IMR-90 (cell line): ENCODE measurements around the gene RARS1. TPM values are rescaled to one million over a fixed set of nuclear protein-coding genes. Genes with fewer than 3 reads are reported as not detected.
A peak's percentile ranks its signal among the peaks of the same experiment; 100 is the strongest.

ENCODE experiments used
- ATAC-seq: fragments of 200-7000 bp; cut with Tn5 transposase; 2 replicates; pipeline ENCODE4 v1.9.1; 2020; ENCODE audit warnings: low read depth, mild to moderate bottlenecking, moderate library complexity
- BruUV-seq: library from RNA; stranded (reverse); fragments of 400-500 nt; replicated peaks from 2 replicates; lab custom pipeline; 2021; lab: Mats Ljungman, UMichigan
- CTCF ChIA-PET: fragments of 300-600 bp; formaldehyde crosslinking; extraction: SDS; loops from one replicate; lab custom pipeline; 2021; ENCODE audit warnings: antibody characterized with exemption; lab: Yijun Ruan, JAX
- POLR2A ChIA-PET: fragments of 300-600 bp; sonication (Branson Sonifier 250); formaldehyde crosslinking; loops from one replicate; lab custom pipeline; 2022; ENCODE audit warnings: antibody characterized with exemption; ENCODE audit not compliant: unreplicated experiment; lab: Charles Lee
- DNase-seq: peaks from one replicate; pipeline ENCODE4 v3.0.0; 2013
- H2AFZ ChIP-seq: replicated peaks from 2 replicates; pipeline ENCODE3; 2013; ENCODE audit warnings: low read length, mild to moderate bottlenecking; ENCODE audit not compliant: poor library complexity
- H2AK5ac ChIP-seq: 2 replicates; pipeline ENCODE4 v1.6.1; 2013; ENCODE audit warnings: low read depth, low read length, inconsistent platforms
- H2AK9ac ChIP-seq: replicated peaks from 2 replicates; pipeline ENCODE3; 2013; ENCODE audit warnings: mild to moderate bottlenecking, low read depth, low read length, moderate library complexity; ENCODE audit not compliant: poor library complexity
- H2BK120ac ChIP-seq: 2 replicates; pipeline ENCODE4 v1.6.1; 2013; ENCODE audit warnings: low read depth, low read length, inconsistent platforms
- H2BK15ac ChIP-seq: 3 replicates; pipeline ENCODE4 v1.6.1; 2013; ENCODE audit warnings: low read depth, low read length, inconsistent platforms
- H2BK20ac ChIP-seq: 2 replicates; pipeline ENCODE4 v1.6.1; 2013; ENCODE audit warnings: low read depth, mild to moderate bottlenecking, inconsistent platforms, low read length, moderate library complexity
- H2BK5ac ChIP-seq: 2 replicates; pipeline ENCODE4 v1.6.1; 2013; ENCODE audit warnings: mild to moderate bottlenecking, low read depth, low read length, inconsistent platforms; ENCODE audit not compliant: poor library complexity, severe bottlenecking
- H3K14ac ChIP-seq: replicated peaks from 2 replicates; pipeline ENCODE4 v1.6.1; 2013; ENCODE audit warnings: low read depth, low read length, inconsistent platforms
- H3K18ac ChIP-seq: 2 replicates; pipeline ENCODE4 v1.6.1; 2013; ENCODE audit warnings: low read depth, low read length, control low read depth
- H3K23ac ChIP-seq: 2 replicates; pipeline ENCODE4 v1.6.1; 2013; ENCODE audit warnings: low read depth, low read length, inconsistent platforms
- H3K27ac ChIP-seq: 2 replicates; pipeline ENCODE4 v1.5.1; 2013; ENCODE audit warnings: mild to moderate bottlenecking, control low read depth, low read length; ENCODE audit not compliant: insufficient read depth
- H3K27me3 ChIP-seq: 2 replicates; pipeline ENCODE4 v1.6.1; 2013; ENCODE audit warnings: low read length; ENCODE audit not compliant: control insufficient read depth, insufficient read depth
- H3K36me3 ChIP-seq: 2 replicates; pipeline ENCODE4 v1.6.1; 2013; ENCODE audit warnings: low read length, mixed read lengths; ENCODE audit not compliant: control insufficient read depth, insufficient read depth
- H3K4ac ChIP-seq: 2 replicates; pipeline ENCODE4 v1.6.1; 2013; ENCODE audit warnings: low read depth, low read length, inconsistent platforms
- H3K4me1 ChIP-seq: 2 replicates; pipeline ENCODE4 v1.6.1; 2013; ENCODE audit warnings: low read length, mixed read lengths; ENCODE audit not compliant: control insufficient read depth, insufficient read depth
- H3K4me2 ChIP-seq: 2 replicates; pipeline ENCODE4 v1.6.1; 2013; ENCODE audit warnings: low read depth, mild to moderate bottlenecking, control low read depth, low read length, moderate library complexity
- H3K4me3 ChIP-seq: 2 replicates; pipeline ENCODE4 v1.5.1; 2013; ENCODE audit warnings: low read depth, mild to moderate bottlenecking, control low read depth, low read length, moderate library complexity; ENCODE audit not compliant: insufficient read depth
- H3K56ac ChIP-seq: 2 replicates; pipeline ENCODE4 v1.6.1; 2013; ENCODE audit warnings: low read length, inconsistent platforms; ENCODE audit not compliant: insufficient read depth; ENCODE audit errors: extremely low read depth
- H3K79me1 ChIP-seq, 2 experiments: 2 replicates each; pipeline ENCODE4 v1.6.1; 2013; ENCODE audit warnings: low read length in 2 of 2, inconsistent platforms in 1 of 2, low read depth in 1 of 2
- H3K9ac ChIP-seq: 2 replicates; pipeline ENCODE4 v1.6.1; 2013; ENCODE audit warnings: low read depth, low read length, control low read depth
- H3K9me1 ChIP-seq: 2 replicates; pipeline ENCODE4 v1.6.1; 2013; ENCODE audit warnings: low read length, inconsistent platforms; ENCODE audit not compliant: insufficient read depth
- H3K9me3 ChIP-seq: 2 replicates; pipeline ENCODE4 v1.6.1; 2013; ENCODE audit warnings: low read length; ENCODE audit not compliant: control insufficient read depth, insufficient read depth
- H4K20me1 ChIP-seq: 2 replicates; pipeline ENCODE4 v1.6.1; 2013; ENCODE audit warnings: low read length, inconsistent platforms; ENCODE audit not compliant: insufficient read depth
- H4K5ac ChIP-seq: 2 replicates; pipeline ENCODE4 v1.6.1; 2013; ENCODE audit warnings: mild to moderate bottlenecking, low read depth, low read length, control low read depth
- H4K8ac ChIP-seq, 2 experiments: 2 replicates each; pipeline ENCODE4 v1.6.1; 2013; ENCODE audit warnings: low read depth in 2 of 2, low read length in 2 of 2, control low read depth in 1 of 2, inconsistent platforms in 1 of 2
- H4K91ac ChIP-seq: 2 replicates; pipeline ENCODE4 v1.6.1; 2013; ENCODE audit warnings: low read depth, low read length, inconsistent platforms; ENCODE audit not compliant: insufficient read depth
- CEBPB ChIP-seq: IDR thresholded peaks from 2 replicates; pipeline ENCODE4 v1.6.1; 2012; ENCODE audit warnings: low read depth, low read length, improper control_type of control experiment
- FOS ChIP-seq: fragments of 150-350 bp; IDR thresholded peaks from 2 replicates; pipeline ENCODE4 v1.6.1; 2016; ENCODE audit warnings: low read depth, low read length
- MAFK ChIP-seq: IDR thresholded peaks from 2 replicates; pipeline ENCODE4 v1.6.1; 2012; ENCODE audit warnings: low read depth, low read length, improper control_type of control experiment
- MAZ ChIP-seq: IDR thresholded peaks from 2 replicates; pipeline ENCODE4 v1.6.1; 2012; ENCODE audit warnings: low read depth, mild to moderate bottlenecking, low read length, improper control_type of control experiment, moderate library complexity, borderline replicate concordance
- MXI1 ChIP-seq: IDR thresholded peaks from 2 replicates; pipeline ENCODE4 v1.6.1; 2012; ENCODE audit warnings: low read depth, mild to moderate bottlenecking, low read length, moderate library complexity, borderline replicate concordance
- NFE2L2 ChIP-seq: fragments of 150-350 bp; IDR thresholded peaks from 2 replicates; pipeline ENCODE4 v1.6.1; 2016; ENCODE audit warnings: low read depth, mild to moderate bottlenecking, low read length
- RFX5 ChIP-seq: IDR thresholded peaks from 2 replicates; pipeline ENCODE4 v1.8.0; 2012; ENCODE audit warnings: low read depth, mild to moderate bottlenecking, low read length, moderate library complexity
- whole genome bisulfite sequencing, 2 experiments: methylation state at CpG; one replicate each; pipeline versions ENCODE4 v1.1.5 to v1.1.7; 2013; ENCODE audit warnings: missing lambda C conversion rate in 2 of 2; ENCODE audit not compliant: insufficient read length in 1 of 2; ENCODE audit errors: extremely low coverage in 2 of 2; 5-methylcytosine and 5-hydroxymethylcytosine counted together
- dilution Hi-C: fragments of 300-500 bp; cut with HindIII; formaldehyde crosslinking; loops from one replicate; pipeline ENCODE4 v1.14.3; 2018; ENCODE audit warnings: low sequenced_read_pairs; ENCODE audit not compliant: unreplicated experiment
- in situ Hi-C: fragments of 300-500 bp; cut with MboI; formaldehyde crosslinking; loops from 3 replicates; pipeline ENCODE4 v1.14.3; 2019; ENCODE audit warnings: low sequenced_read_pairs, inconsistent platforms, mixed read lengths
- intact Hi-C: fragments of 100-400 bp; cut with micrococcal nuclease; formaldehyde crosslinking; loops from 2 replicates; pipeline ENCODE4 v1.10.0; 2022
- polyA plus RNA-seq, 3 experiments: library from polyadenylated mRNA; depleted of rRNA; stranded (reverse); fragments of >200 nt; gene quantifications; 2 replicates each; pipeline ENCODE4 v1.2.3, GENCODE V29; 2012; ENCODE audit warnings: low replicate concordance in 1 of 3
- total RNA-seq: library from RNA; depleted of rRNA; stranded (reverse); fragments of >200 nt; gene quantifications from 2 replicates; pipeline ENCODE4 v1.2.3, GENCODE V29; 2012

The RARS1 gene
- total and polyA plus RNA-seq, 2 of the 4 experiments (the other 2 are of a cell fraction) = 80.4 to 153 TPM

GRCh38 chr5:168479166-168479565 is 7.1 kb upstream of the RARS1 start:
- ChIA-PET POLR2A (no interaction called here), CTCF (no interaction called here)
- H3K27me3 ChIP-seq = no peaks in the 10 kb centered on the region
- no peak overlapping the region for H4K8ac ChIP-seq
- in situ Hi-C loops (no loop called here), dilution Hi-C loops (no loop called here), intact Hi-C loops (no loop called here)
- no peak overlapping the region for H3K4me2 ChIP-seq
- no peak overlapping the region for H2BK5ac ChIP-seq
- H3K18ac ChIP-seq = no peak overlapping the region
- H2BK120ac ChIP-seq = no peak overlapping the region
- peak; percentile 19 for DNase-seq
- no peak overlapping the region for H3K9ac ChIP-seq
- H4K5ac ChIP-seq = no peak overlapping the region
- no peaks in the 10 kb centered on the region for H4K20me1 ChIP-seq
- no peaks in the 10 kb centered on the region for H3K9me3 ChIP-seq
- H2AK9ac ChIP-seq = no peak overlapping the region
- 80% methylated on average over 1 of the region's 3 CpGs; no CpG with 5 or more reads in 1 of the 2 experiments for WGBS, 2 experiments
- no peak overlapping the region for H3K56ac ChIP-seq
- no peaks in the 10 kb centered on the region for H3K4me1 ChIP-seq
- H3K14ac ChIP-seq = no peak overlapping the region
- H3K36me3 ChIP-seq = no peaks in the 10 kb centered on the region
- no peak overlapping the region for H2BK15ac ChIP-seq
- no TSS peak for BruUV-seq
- ATAC-seq = 0 out of 2 replicates have a peak, but pooled peaks have one; percentile 53
- no peak overlapping the region for H2BK20ac ChIP-seq
- no peak overlapping the region for H2AFZ ChIP-seq
- H3K4ac ChIP-seq = no peak overlapping the region
- H4K91ac ChIP-seq = no peak overlapping the region
- no peak overlapping the region for H2AK5ac ChIP-seq
- no peak for TF ChIP-seq FOS
- no peak for TF ChIP-seq MXI1
- TF ChIP-seq MAFK = no peak
- no peak for TF ChIP-seq CEBPB
- no peak for TF ChIP-seq RFX5
- TF ChIP-seq NFE2L2 = no peak
- no peak for TF ChIP-seq MAZ
- H3K4me3 ChIP-seq = no peak overlapping the region
- no peak overlapping the region for H3K23ac ChIP-seq
- H3K9me1 ChIP-seq = no peaks in the 10 kb centered on the region
- H3K27ac ChIP-seq = no peak overlapping the region
- no peaks in the 10 kb centered on the region for H3K79me1 ChIP-seq
